HG02885 (cell line): ENCODE data around the gene NOBOX.
A peak's percentile ranks its signal among the peaks of the same experiment; 100 is the strongest.
"Not testable (repeated sequence)": the region's sequence is repeated elsewhere in the genome, so short reads cannot be mapped to it uniquely, and the experiment has no call there.

Source experiments
- ATAC-seq: cut with Tn5 transposase; IDR thresholded peaks from one replicate; pipeline ENCODE4 v1.9.1; 2021; ENCODE audit warnings: mild to moderate bottlenecking; ENCODE audit not compliant: unreplicated experiment, poor library complexity

Gene NOBOX

GRCh38 chr7:144397086-144397485 is 6.4 kb downstream of the NOBOX start:
- ATAC-seq = no peak

GRCh38 chr7:144391823-144392255 is 11.7 kb downstream of the NOBOX start:
- peak; percentile 79 for ATAC-seq

GRCh38 chr7:144391014-144391413 is 12.5 kb downstream of the NOBOX start:
- ATAC-seq = no peak

GRCh38 chr7:144390481-144390880 is 13.0 kb downstream of the NOBOX start:
- no peak for ATAC-seq

- ATAC-seq = no peak
These were observed 14.5 kb downstream of the NOBOX start for GRCh38 chr7:144388950-144389349.

GRCh38 chr7:144386741-144387140 is 16.8 kb downstream of the NOBOX start:
- no peak for ATAC-seq

- peak; percentile 44 for ATAC-seq
These were observed 18.8 kb downstream of the NOBOX start for GRCh38 chr7:144384555-144385245.

- peak; percentile 96 for ATAC-seq
These were observed 19.4 kb downstream of the NOBOX start for GRCh38 chr7:144384071-144384470.

GRCh38 chr7:144379776-144380384 is 23.6 kb downstream of the NOBOX start:
- ATAC-seq = no peak

GRCh38 chr7:144378651-144379050 is 24.8 kb downstream of the NOBOX start:
- no peak for ATAC-seq

GRCh38 chr7:144369221-144369620 is 34.3 kb downstream of the NOBOX start:
- not testable (repeated sequence) for ATAC-seq

- ATAC-seq = not testable (repeated sequence)
These were observed 36.2 kb downstream of the NOBOX start for GRCh38 chr7:144367250-144367649.

GRCh38 chr7:144365523-144365922 is 38.0 kb downstream of the NOBOX start:
- ATAC-seq = not testable (repeated sequence)

- ATAC-seq = peak; percentile 38
These were observed 41.4 kb downstream of the NOBOX start for GRCh38 chr7:144362061-144362460.

GRCh38 chr7:144356860-144357259 is 46.6 kb downstream of the NOBOX start:
- not testable (repeated sequence) for ATAC-seq

- ATAC-seq = not testable (repeated sequence)
These were observed 47.3 kb downstream of the NOBOX start for GRCh38 chr7:144356185-144356584.

- ATAC-seq = peak; percentile 77
These were observed 48.2 kb downstream of the NOBOX start, which contains the start of gene ARHGEF5 for GRCh38 chr7:144355176-144355822. ARHGEF5 (plus strand) TSS chr7:144355402; CDS start chr7:144362670, 7,268 bp downstream.

GRCh38 chr7:144351667-144352066 is 51.8 kb downstream of the NOBOX start:
- ATAC-seq = not testable (repeated sequence)

GRCh38 chr7:144348625-144349024 is 54.9 kb downstream of the NOBOX start:
- peak; percentile 51 for ATAC-seq
